Measurements from ENCODE around the gene TNFRSF9. TPM values are rescaled to one million over a fixed set of nuclear protein-coding genes. Genes with fewer than 3 reads are reported as not detected.

The TNFRSF9 gene
- polyA plus RNA-seq, 1 of the 3 experiments (the other 2 are of a cell fraction), result 2.9 TPM

GRCh38 chr1:7931446-7931812 is 9.2 kb downstream of the TNFRSF9 start:
- CTCF ChIA-PET, result no interaction called here
- no peak overlapping the region for H3K4me2 ChIP-seq
- WGBS (ENCODE audit: low lambda C conversion rate), result 72% methylated on average over 2 of the region's 2 CpGs

More at GRCh38 chr1:7931446-7931812, 9.2 kb downstream of the TNFRSF9 start:
- Histone ChIP-seq H3K79me2 (ENCODE audit: insufficient read depth) (no peaks in the 10 kb centered on the region), H3K9me2 (no peaks in the 10 kb centered on the region), H3K9me3 (no peaks in the 10 kb centered on the region), H3K4me3 (ENCODE audit: low read depth in 2 of 2, low read length in 1 of 2) (no peak overlapping the region), H4K20me1 (ENCODE audit: insufficient read depth) (no peaks in the 10 kb centered on the region), H3K27ac (ENCODE audit: low read depth in 2 of 2, low read length in 1 of 2) (no peak overlapping the region), H2AFZ (ENCODE audit: low read depth) (no peak overlapping the region), H3K4me1 (ENCODE audit: control insufficient read depth in 1 of 2, insufficient read depth in 2 of 2, low read depth in 1 of 2, low read length in 1 of 2) (no peaks in the 10 kb centered on the region; a peak in 1 of 4 replicates), H3K27me3 (ENCODE audit: insufficient read depth) (no peaks in the 10 kb centered on the region), H3K36me3 (replicated peaks in 1 of 2; ENCODE audit: control insufficient read depth in 1 of 2, insufficient read depth in 2 of 2, low read length in 1 of 2) (no peaks in the 10 kb centered on the region), H3K9ac (no peak overlapping the region), H3F3A (replicated peaks; ENCODE audit: insufficient read depth) (no peaks in the 10 kb centered on the region)
- TF ChIP-seq NRF1 (IDR thresholded peaks at IDR 0.05; ENCODE audit: low read depth, low read length), result no peak
- TF ChIP-seq IRF3 (IDR thresholded peaks at IDR 0.05; ENCODE audit: low read depth, low read length), result no peak
- no peak for TF ChIP-seq POLR2AphosphoS5 (IDR thresholded peaks at IDR 0.05; ENCODE audit: low read depth, low read length)
- TF ChIP-seq EP300 (IDR thresholded peaks at IDR 0.05; ENCODE audit: borderline replicate concordance in 1 of 2, low read depth in 1 of 2, low read length in 1 of 2), result no peak
- no peak for TF ChIP-seq EZH2phosphoT487 (IDR thresholded peaks at IDR 0.05; ENCODE audit: borderline replicate concordance, low read depth)
- TF ChIP-seq JUND (IDR thresholded peaks at IDR 0.05), result no peak
- no peak for TF ChIP-seq RCOR1 (IDR thresholded peaks at IDR 0.05; ENCODE audit: low read length)
- TF ChIP-seq GATA2 (CRISPR knock-in tag; IDR thresholded peaks at IDR 0.05), result no peak
- TF ChIP-seq FOXM1 (IDR thresholded peaks at IDR 0.05; ENCODE audit: low read depth), result no peak
- TF ChIP-seq RXRA (IDR thresholded peaks at IDR 0.05; ENCODE audit: borderline replicate concordance, low read depth), result no peak
- no peak for TF ChIP-seq TCF12 (IDR thresholded peaks at IDR 0.05)
- no peak for TF ChIP-seq RAD21 (IDR thresholded peaks at IDR 0.05; ENCODE audit: low read length)
- no peak for TF ChIP-seq RFX5 (IDR thresholded peaks at IDR 0.05; ENCODE audit: low read length)
- no peak for TF ChIP-seq NFIC (IDR thresholded peaks at IDR 0.05; ENCODE audit: borderline replicate concordance)
- no peak for TF ChIP-seq PBX3 (IDR thresholded peaks at IDR 0.05)
- no peak for TF ChIP-seq FOXJ3 (CRISPR knock-in tag; IDR thresholded peaks at IDR 0.05)
- TF ChIP-seq CTCF (IDR thresholded peaks at IDR 0.05), result no peak
- no peak for TF ChIP-seq CHD2 (IDR thresholded peaks at IDR 0.05; ENCODE audit: low read length, partially characterized antibody)
- no peak for DNase-seq
- POLR2A ChIA-PET, result no interaction called here
